Esophagus squamous epithelium (tissue), 4 donors: ENCODE measurements around the gene WFDC12.

Experiments used
- CTCF ChIP-seq, 6 experiments: fragments of 450-650 bp in 4 of 6; fragments of 200-600 bp in 2 of 6; sonication (generic) in 2 of 6; IDR thresholded peaks; one replicate each; pipeline ENCODE4 v1.5.1; 2016 to 2019; ENCODE audit warnings: antibody characterized with exemption in 6 of 6, mild to moderate bottlenecking in 4 of 6, moderate library complexity in 4 of 6
- POLR2A ChIP-seq, 4 donors: fragments of 450-650 bp; IDR thresholded peaks; one replicate each; pipeline ENCODE4 v1.6.1; 2017; ENCODE audit warnings: antibody characterized with exemption in 4 of 4, mild to moderate bottlenecking in 4 of 4, moderate library complexity in 3 of 4

DNA sequence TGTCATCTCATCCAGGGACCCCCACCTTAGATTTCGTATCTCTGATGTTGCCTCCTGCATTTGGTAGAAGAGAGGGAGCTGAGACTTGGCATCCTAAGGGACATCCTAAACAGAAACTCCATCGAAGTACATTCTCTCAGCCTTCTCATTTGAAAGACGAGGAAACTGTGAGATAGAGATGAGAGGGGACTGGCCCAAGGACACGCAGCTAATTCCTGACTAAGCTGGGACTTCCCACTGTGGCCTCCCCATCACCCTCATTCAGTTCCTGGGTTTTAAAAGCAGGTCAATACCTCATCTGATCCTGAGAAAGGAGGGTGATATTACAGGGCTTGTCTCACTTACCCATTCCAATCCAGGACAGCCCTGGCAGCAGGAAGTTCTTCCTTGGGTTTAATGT lies 8.4 kb downstream of the WFDC12 start:
- no peak for TF ChIP-seq CTCF (IDR thresholded peaks at IDR 0.05)
- no peak for TF ChIP-seq POLR2A (IDR thresholded peaks at IDR 0.05)
